RWPE2 (cell line): ENCODE results near the gene CRIM1.

Source experiments
- ATAC-seq: fragments of 200-7000 bp; cut with Tn5 transposase; 3 replicates; pipeline ENCODE4 v1.9.1; 2021; ENCODE audit warnings: low read depth
- DNase-seq: peaks from one replicate; pipeline ENCODE4 v3.0.0-alpha.2; 2020; ENCODE audit warnings: low spot score
- H3K27ac ChIP-seq: fragments of 450-650 bp; 2 replicates; pipeline ENCODE4 v1.5.1; 2017; ENCODE audit warnings: mild to moderate bottlenecking; ENCODE audit not compliant: poor library complexity, severe bottlenecking
- H3K27me3 ChIP-seq: fragments of 250-450 bp; sonication (Bioruptor Pico); 2 replicates; pipeline ENCODE4 v1.5.1; 2021; ENCODE audit warnings: mild to moderate bottlenecking, moderate library complexity; ENCODE audit not compliant: insufficient read depth, poor library complexity, severe bottlenecking
- H3K36me3 ChIP-seq: fragments of 250-450 bp; sonication (Bioruptor Pico); 2 replicates; pipeline ENCODE4 v1.5.1; 2020; ENCODE audit warnings: low read depth, mild to moderate bottlenecking, moderate library complexity
- H3K4me1 ChIP-seq: fragments of 250-450 bp; sonication (Bioruptor Pico); 2 replicates; pipeline ENCODE4 v1.5.1; 2021; ENCODE audit warnings: mild to moderate bottlenecking, moderate library complexity; ENCODE audit not compliant: insufficient read depth, poor library complexity, severe bottlenecking
- H3K4me3 ChIP-seq: fragments of 250-450 bp; sonication (Bioruptor Pico); 2 replicates; pipeline ENCODE4 v1.5.1; 2021; ENCODE audit warnings: mild to moderate bottlenecking, moderate library complexity; ENCODE audit not compliant: severe bottlenecking
- H3K9me3 ChIP-seq: fragments of 250-450 bp; sonication (Bioruptor Pico); 2 replicates; pipeline ENCODE4 v1.5.1; 2021; ENCODE audit warnings: mild to moderate bottlenecking, moderate library complexity; ENCODE audit not compliant: severe bottlenecking
- CTCF ChIP-seq: fragments of 450-650 bp; IDR thresholded peaks from one replicate; pipeline ENCODE4 v1.5.1; 2017; ENCODE audit warnings: mild to moderate bottlenecking, moderate library complexity; ENCODE audit not compliant: poor library complexity, severe bottlenecking

Gene CRIM1

GRCh38 chr2:36597003-36597531 lies 241.5 kb downstream of the CRIM1 start:
- Histone ChIP-seq H3K27me3 (no peaks in the 10 kb centered on the region), H3K4me1 (peaks cover 4% of the 10 kb centered on the region), H3K36me3 (peaks cover 13% of the 10 kb centered on the region), H3K9me3 (no peaks in the 10 kb centered on the region), H3K4me3 (peak overlapping the region; percentile 93), H3K27ac (peak overlapping the region; percentile 68)
- no peak; the same call in 2 of the 3 replicates for ATAC-seq
- DNase-seq: no peak
- no peak for TF ChIP-seq CTCF

GRCh38 chr2:36597532-36598377 lies 242.2 kb downstream of the CRIM1 start, which contains the start of gene FEZ2:
Gene FEZ2 (minus strand): TSS chr2:36598168. CDS start chr2:36598142, 26 bp downstream.
- no peak for TF ChIP-seq CTCF
- Histone ChIP-seq H3K9me3 (no peaks in the 10 kb centered on the region), H3K4me1 (peaks cover 4% of the 10 kb centered on the region), H3K27ac (peak within 1 kb of the TSS; percentile 68), H3K27me3 (no peaks in the 10 kb centered on the region), H3K36me3 (peaks cover 13% of the 10 kb centered on the region), H3K4me3 (peak within 1 kb of the TSS; percentile 93)
- ATAC-seq: peak; percentile 97
- peak; percentile 82 for DNase-seq
